Neural cell (in vitro differentiated cells): ENCODE measurements around the gene SDS. TPM values are rescaled to one million over a fixed set of nuclear protein-coding genes. Genes with fewer than 3 reads are reported as not detected.

Experiments
- H2AFZ ChIP-seq: fragments of 200-600, 300-800 bp; sonication (generic), shearing (Covaris generic); 2 replicates; pipeline ENCODE4 v1.6.0; 2014; ENCODE audit warnings: low read depth, mild to moderate bottlenecking, antibody characterized with exemption, low read length, moderate library complexity
- H3F3A ChIP-seq: fragments of 200-600 bp; shearing (Covaris generic); 2 replicates; pipeline ENCODE4 v1.6.1; 2016; ENCODE audit warnings: mild to moderate bottlenecking, moderate library complexity, mixed read lengths, antibody characterized with exemption, low read length; ENCODE audit not compliant: insufficient read depth, poor library complexity, severe bottlenecking
- H3K27ac ChIP-seq: fragments of 200-600, 300-800 bp; sonication (generic), shearing (Covaris generic); 2 replicates; pipeline ENCODE4 v1.5.1; 2014; ENCODE audit warnings: mild to moderate bottlenecking, low read length, moderate library complexity
- H3K27me3 ChIP-seq: fragments of 300-800, 200-600 bp; sonication (generic), shearing (Covaris generic); 2 replicates; pipeline ENCODE4 v1.6.0; 2014; ENCODE audit warnings: mild to moderate bottlenecking, low read depth, low read length, moderate library complexity; ENCODE audit not compliant: insufficient read depth
- H3K36me3 ChIP-seq: fragments of 300-800, 200-600 bp; sonication (generic), shearing (Covaris generic); 2 replicates; pipeline ENCODE4 v1.5.1; 2014; ENCODE audit warnings: mild to moderate bottlenecking, antibody characterized with exemption, low read length, moderate library complexity; ENCODE audit not compliant: insufficient read depth
- H3K4me2 ChIP-seq: fragments of 300-800, 200-600 bp; sonication (generic), shearing (Covaris generic); 2 replicates; pipeline ENCODE4 v1.6.0; 2014; ENCODE audit warnings: mild to moderate bottlenecking, low read length
- H3K4me3 ChIP-seq: fragments of 300-800, 200-600 bp; sonication (generic), shearing (Covaris generic); 2 replicates; pipeline ENCODE4 v1.5.1; 2014; ENCODE audit warnings: mild to moderate bottlenecking, low read length, moderate library complexity
- H3K79me2 ChIP-seq: fragments of 200-600 bp; shearing (Covaris generic); replicated peaks from 2 replicates; pipeline ENCODE4 v1.6.0; 2014; ENCODE audit warnings: mild to moderate bottlenecking, low read length, moderate library complexity; ENCODE audit not compliant: insufficient read depth
- H3K9ac ChIP-seq: fragments of 300-800, 200-600 bp; sonication (generic), shearing (Covaris generic); 2 replicates; pipeline ENCODE4 v1.6.1; 2016; ENCODE audit warnings: mild to moderate bottlenecking, low read length, mixed read lengths
- H3K9me2 ChIP-seq: fragments of 200-600 bp; shearing (Covaris generic); 2 replicates; pipeline ENCODE4 v1.6.1; 2016; ENCODE audit warnings: mild to moderate bottlenecking, low read length, mixed read lengths; ENCODE audit not compliant: insufficient read depth
- H3K9me3 ChIP-seq: fragments of 200-600, 300-800 bp; sonication (generic), shearing (Covaris generic); 2 replicates; pipeline ENCODE4 v1.6.1; 2016; ENCODE audit warnings: mild to moderate bottlenecking, mixed run types, low read length, moderate library complexity, mixed read lengths
- H4K20me1 ChIP-seq: fragments of 200-600 bp; shearing (Covaris generic); 2 replicates; pipeline ENCODE4 v1.6.1; 2016; ENCODE audit warnings: mild to moderate bottlenecking, mixed run types; ENCODE audit not compliant: insufficient read depth
- CTCF ChIP-seq: fragments of 450-650 bp; IDR thresholded peaks from 2 replicates; pipeline ENCODE4 v1.5.1; 2014; ENCODE audit warnings: antibody characterized with exemption, mild to moderate bottlenecking, moderate library complexity; ENCODE audit not compliant: poor library complexity, severe bottlenecking
- EP300 ChIP-seq: fragments of 450-650 bp; conservative IDR thresholded peaks from 2 replicates; pipeline ENCODE4 v1.6.1; 2014; ENCODE audit warnings: antibody characterized with exemption, mild to moderate bottlenecking, moderate library complexity; ENCODE audit not compliant: poor library complexity, severe bottlenecking
- EZH2 ChIP-seq: fragments of 200-600, 300-800 bp; shearing (Covaris generic), sonication (generic); IDR thresholded peaks from 2 replicates; pipeline ENCODE4 v1.6.1; 2014; ENCODE audit warnings: antibody characterized with exemption, low read length, borderline replicate concordance, mild to moderate bottlenecking; ENCODE audit not compliant: insufficient read depth, poor library complexity, severe bottlenecking
- MXI1 ChIP-seq: fragments of 450-650 bp; conservative IDR thresholded peaks from 2 replicates; pipeline ENCODE4 v1.6.1; 2014; ENCODE audit warnings: antibody characterized with exemption, mild to moderate bottlenecking; ENCODE audit not compliant: poor library complexity, severe bottlenecking
- POLR2AphosphoS5 ChIP-seq: IDR thresholded peaks from 2 replicates; pipeline ENCODE4 v1.6.1; 2012
- RAD21 ChIP-seq: fragments of 450-650 bp; conservative IDR thresholded peaks from 2 replicates; pipeline ENCODE4 v1.6.1; 2014; ENCODE audit warnings: antibody characterized with exemption, mild to moderate bottlenecking, moderate library complexity
- REST ChIP-seq: IDR thresholded peaks from 2 replicates; pipeline ENCODE4 v1.6.1; 2012; ENCODE audit warnings: borderline replicate concordance
- SMC3 ChIP-seq: fragments of 450-650 bp; conservative IDR thresholded peaks from 2 replicates; pipeline ENCODE4 v1.6.1; 2014; ENCODE audit warnings: antibody characterized with exemption, mild to moderate bottlenecking, moderate library complexity; ENCODE audit not compliant: poor library complexity
- TAF1 ChIP-seq: IDR thresholded peaks from 2 replicates; pipeline ENCODE4 v1.6.1; 2012; ENCODE audit warnings: low read depth
- polyA plus RNA-seq: library from polyadenylated mRNA; depleted of rRNA; stranded (reverse); fragments of >200 nt; gene quantifications from 2 replicates; pipeline ENCODE4 v1.2.3, GENCODE V29; 2014

SDS gene
- polyA plus RNA-seq, 1 donor from 2014 or later, result not detected

GRCh38 chr12:113390064-113391043 lies 13.3 kb downstream of the SDS start:
- Histone ChIP-seq H3K27ac (no peak overlapping the region), H3F3A (no peaks in the 10 kb centered on the region), H2AFZ (no peak overlapping the region), H3K79me2 (no peaks in the 10 kb centered on the region), H3K9me2 (no peaks in the 10 kb centered on the region), H3K4me2 (no peak overlapping the region), H3K9ac (no peak overlapping the region), H3K27me3 (no peaks in the 10 kb centered on the region), H3K4me3 (no peak overlapping the region), H3K36me3 (no peaks in the 10 kb centered on the region), H3K9me3 (no peaks in the 10 kb centered on the region), H4K20me1 (no peaks in the 10 kb centered on the region)
- TF ChIP-seq EZH2, result no peak
- no peak for TF ChIP-seq CTCF
- TF ChIP-seq RAD21, result no peak
- TF ChIP-seq TAF1, result no peak
- TF ChIP-seq MXI1, result no peak
- TF ChIP-seq REST, result no peak
- no peak for TF ChIP-seq EP300
- no peak for TF ChIP-seq POLR2AphosphoS5
- TF ChIP-seq SMC3, result no peak

- Histone ChIP-seq H3K4me3 (no peak overlapping the region), H3K27me3 (no peaks in the 10 kb centered on the region), H2AFZ (no peak overlapping the region), H3K36me3 (no peaks in the 10 kb centered on the region), H3K9ac (no peak overlapping the region), H3K27ac (no peak overlapping the region), H3K9me2 (no peaks in the 10 kb centered on the region), H3K4me2 (no peak overlapping the region), H3K9me3 (no peaks in the 10 kb centered on the region), H3F3A (no peaks in the 10 kb centered on the region), H4K20me1 (no peaks in the 10 kb centered on the region), H3K79me2 (no peaks in the 10 kb centered on the region)
- TF ChIP-seq CTCF, result no peak
- no peak for TF ChIP-seq SMC3
- TF ChIP-seq EZH2, result no peak
- TF ChIP-seq EP300, result no peak
- TF ChIP-seq POLR2AphosphoS5, result no peak
- no peak for TF ChIP-seq TAF1
- no peak for TF ChIP-seq REST
- no peak for TF ChIP-seq RAD21
- no peak for TF ChIP-seq MXI1
These were observed 15.3 kb downstream of the SDS start for GRCh38 chr12:113388351-113388750.
